ENCODE measurements around the gene LAMA3.
"Not testable (repeated sequence)": the region's sequence is repeated elsewhere in the genome, so short reads cannot be mapped to it uniquely, and the experiment has no call there.

Gene LAMA3

DNA sequence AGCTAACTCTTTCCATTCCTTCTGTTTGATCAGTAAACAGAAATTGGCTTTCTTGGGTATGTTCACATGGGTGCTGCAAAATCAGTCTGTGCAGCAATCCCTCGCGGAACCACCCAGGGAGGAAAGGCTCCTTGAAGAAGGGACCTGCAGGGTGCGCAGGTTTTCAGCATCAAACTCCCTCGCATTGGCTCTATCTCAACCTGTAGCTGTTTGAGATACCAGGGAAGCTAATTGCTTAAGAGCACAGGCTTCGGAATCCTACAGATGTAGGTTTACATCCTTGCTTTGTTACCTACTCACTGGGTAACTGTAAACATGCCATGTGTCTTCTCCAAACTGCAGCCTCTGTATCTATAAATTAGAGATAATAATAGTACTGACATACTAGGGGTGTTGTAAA, 43.2 kb downstream of the LAMA3 start:
- no peak for DNase-seq

GRCh38 chr18:23733265-23733664, 44.0 kb downstream of the LAMA3 start:
- not testable (repeated sequence) for DNase-seq

DNA sequence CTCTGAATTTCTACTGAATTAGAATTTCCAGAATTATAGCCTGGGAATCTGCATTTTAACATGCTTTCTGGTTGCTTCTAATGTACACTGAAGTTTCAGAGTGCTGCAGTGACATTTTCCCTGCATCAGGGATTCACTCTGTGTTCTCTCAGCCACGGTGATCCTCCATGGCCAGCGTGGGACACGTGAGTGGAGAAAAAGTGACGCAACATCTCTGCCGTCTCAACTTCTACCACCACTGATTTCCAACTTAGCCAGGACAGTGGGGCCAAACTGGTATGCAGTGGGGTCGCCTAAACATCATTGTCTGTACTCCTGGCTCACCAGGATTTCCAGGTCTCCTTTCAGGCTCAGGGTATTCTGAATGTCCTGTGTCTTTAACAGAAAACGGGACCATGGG, 44.6 kb downstream of the LAMA3 start:
- DNase-seq: no peak

GRCh38 chr18:23735021-23735464, 45.8 kb downstream of the LAMA3 start:
- no peak for DNase-seq

DNA sequence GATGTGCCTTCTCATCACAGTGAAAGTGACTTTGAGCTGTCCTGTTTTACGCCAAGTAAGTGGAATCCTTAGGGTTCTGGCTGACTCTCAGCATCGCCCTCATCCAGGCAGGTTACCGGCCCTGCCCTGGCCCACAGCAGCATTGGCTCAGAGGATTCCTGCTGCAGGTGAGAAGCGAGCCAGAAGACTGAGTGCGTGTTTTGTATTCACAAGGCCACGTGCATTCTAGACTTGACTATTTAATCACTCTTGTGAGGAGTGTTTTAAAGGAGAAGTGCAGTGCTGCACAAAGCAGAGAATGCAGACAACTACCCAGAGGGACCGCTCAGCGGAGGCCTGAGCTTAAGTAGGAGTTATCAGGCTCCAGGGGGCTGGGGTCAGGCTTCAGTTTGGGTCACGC, 48.3 kb downstream of the LAMA3 start:
- DNase-seq: no peak

GRCh38 chr18:23738151-23738550, 48.9 kb downstream of the LAMA3 start:
- no peak for DNase-seq

- DNase-seq: no peak
Measured at GRCh38 chr18:23738575-23738974, 49.3 kb downstream of the LAMA3 start.

GRCh38 chr18:23740105-23740830, 51.0 kb downstream of the LAMA3 start:
- no peak for DNase-seq

DNA sequence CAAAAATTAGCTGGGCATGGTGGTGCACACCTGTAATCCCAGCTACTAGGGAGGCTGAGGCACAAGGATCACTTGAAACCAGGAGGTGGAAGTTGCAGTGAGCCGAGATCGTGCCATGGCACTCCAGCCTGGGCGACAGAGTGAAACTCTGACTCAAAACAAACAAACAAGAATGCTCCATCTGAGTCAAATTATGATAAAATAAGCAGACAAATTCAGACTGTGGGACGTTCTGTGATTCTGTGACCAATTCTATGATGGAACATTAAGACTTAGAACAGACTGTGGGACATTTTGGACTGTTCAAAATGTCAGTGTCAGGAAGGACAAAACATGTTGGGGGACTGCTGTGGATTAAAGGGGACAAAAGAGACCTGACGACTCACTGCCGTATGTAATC, 52.7 kb downstream of the LAMA3 start:
- not testable (repeated sequence) for DNase-seq

DNA sequence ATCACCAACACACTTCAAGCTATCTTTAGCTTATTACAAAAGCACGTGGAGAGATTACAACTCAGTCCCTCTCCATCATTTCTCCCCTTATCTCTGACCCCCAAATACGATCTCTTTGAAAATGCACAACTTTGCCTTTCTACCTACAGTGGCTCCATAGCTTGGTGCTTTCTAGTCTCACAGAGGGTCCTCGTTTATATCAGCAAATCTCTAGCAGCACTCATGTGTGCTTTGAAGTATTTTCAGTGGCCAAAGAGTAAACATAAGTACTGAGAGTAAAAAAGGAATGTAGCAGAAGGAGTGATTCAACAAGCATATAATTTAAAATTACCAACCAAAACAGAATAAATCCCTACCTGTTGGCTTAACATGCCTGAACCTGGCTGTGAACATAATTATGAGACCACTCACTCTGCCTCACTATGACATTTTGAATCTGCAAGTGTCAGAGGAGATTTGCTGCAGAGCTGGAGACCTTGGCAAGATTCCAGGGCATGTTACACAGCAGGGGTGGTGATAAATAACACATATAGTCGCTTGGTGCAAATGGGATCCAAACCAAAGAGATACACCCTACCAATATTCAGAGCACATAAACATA, 54.6 kb downstream of the LAMA3 start:
- DNase-seq: peak; percentile 29

DNA sequence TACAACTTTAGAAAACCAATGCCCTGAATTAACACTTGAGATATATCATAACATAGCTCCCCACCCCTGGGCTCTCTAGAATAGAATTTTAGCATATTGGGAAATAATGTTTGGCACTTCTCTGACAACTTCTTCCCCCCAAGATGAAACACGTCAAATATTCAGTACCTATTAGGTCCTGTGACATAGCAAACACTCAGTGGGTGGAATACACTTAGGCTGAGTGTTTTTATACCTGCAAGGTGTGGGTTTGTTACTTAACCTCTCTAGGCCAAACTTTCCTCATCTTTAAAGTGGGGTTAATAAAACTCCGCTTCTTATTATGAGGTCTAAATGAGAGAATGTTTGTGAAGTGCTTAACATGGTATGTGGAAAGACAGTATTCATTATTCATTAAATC, 56.1 kb downstream of the LAMA3 start:
- DNase-seq: no peak

DNA sequence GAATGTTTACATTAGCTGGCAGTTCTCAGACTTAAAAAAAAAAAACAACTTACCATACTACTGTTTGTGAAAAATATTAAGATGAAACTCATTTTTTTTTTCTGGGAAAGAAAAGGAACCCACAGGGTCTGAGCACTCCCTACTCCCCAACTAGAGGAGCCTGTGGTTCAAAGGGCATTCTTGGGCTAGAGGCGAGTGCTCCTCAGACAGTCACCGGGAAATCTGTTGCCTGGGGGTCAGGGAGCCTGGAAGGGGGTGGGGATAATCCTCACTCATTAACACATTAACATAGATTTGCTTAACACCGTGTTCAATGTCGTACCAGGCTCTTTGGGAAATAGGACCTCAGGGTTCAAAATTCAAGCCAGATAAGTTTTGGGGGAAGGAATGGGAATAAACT, 57.6 kb downstream of the LAMA3 start:
- no peak for DNase-seq

DNA sequence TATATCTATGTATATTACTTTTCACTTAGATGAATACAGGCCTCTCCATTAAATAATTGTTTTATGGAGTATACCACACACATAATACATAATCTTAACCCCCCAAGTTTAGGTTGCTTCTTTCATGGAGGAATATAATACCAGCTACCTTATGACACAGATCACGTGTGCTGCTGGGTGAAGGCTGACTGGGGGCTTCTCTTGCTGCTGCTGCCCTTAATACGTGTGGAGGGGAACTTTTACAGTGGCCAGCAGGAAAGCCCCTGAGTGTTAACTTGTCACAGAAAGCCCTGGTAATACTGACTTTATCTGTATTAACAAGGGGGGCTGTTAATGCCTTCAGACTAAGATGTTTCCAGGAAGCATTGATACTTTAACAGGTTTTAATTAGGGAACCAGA, 63.1 kb downstream of the LAMA3 start:
- DNase-seq: no peak

- no peak for DNase-seq
Measured at GRCh38 chr18:23752796-23753195, 63.5 kb downstream of the LAMA3 start.

- no peak for DNase-seq
Measured at GRCh38 chr18:23756590-23757436, 67.6 kb downstream of the LAMA3 start.

GRCh38 chr18:23757437-23757733, 68.1 kb downstream of the LAMA3 start:
- no peak for DNase-seq

DNA sequence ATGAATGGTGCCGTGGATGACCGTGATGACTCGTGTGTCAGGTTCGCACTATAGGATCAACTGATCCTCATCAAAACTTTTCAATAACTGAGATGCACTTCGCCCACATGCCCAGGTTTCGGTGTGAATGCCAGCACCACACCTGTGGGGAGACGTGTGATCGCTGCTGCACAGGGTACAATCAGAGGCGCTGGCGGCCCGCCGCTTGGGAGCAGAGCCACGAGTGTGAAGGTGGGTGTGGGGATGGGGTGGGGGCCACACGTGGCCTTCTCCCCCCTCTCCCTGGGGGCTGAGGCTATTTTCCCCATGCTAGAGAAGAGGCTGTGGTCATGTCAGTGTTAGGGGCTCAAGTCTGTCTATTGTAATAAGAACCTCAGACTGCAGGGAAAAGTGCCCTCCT, 69.0 kb downstream of the LAMA3 start:
- DNase-seq: no peak

DNA sequence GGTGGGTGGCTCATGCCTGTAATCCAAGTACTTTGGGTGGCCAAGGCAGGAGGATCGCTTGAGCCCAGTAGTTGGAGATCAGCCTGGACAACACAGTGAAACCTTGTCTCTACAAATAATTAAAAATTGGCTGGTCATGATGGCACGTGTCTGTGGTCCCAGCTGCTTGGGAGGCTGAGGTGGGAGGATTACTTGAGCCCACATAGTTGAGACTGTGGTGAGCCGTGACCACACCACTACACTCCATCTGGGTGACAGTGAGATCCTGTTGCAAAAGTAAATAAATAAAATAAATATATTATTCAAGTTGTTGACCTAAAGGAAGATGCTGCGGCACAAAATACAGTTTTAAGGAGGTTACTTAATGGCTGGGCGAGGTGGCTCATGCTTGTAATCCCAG, 72.7 kb downstream of the LAMA3 start:
- peak; percentile 75 for DNase-seq

GRCh38 chr18:23763343-23763742, 74.1 kb downstream of the LAMA3 start:
- no peak for DNase-seq

DNA sequence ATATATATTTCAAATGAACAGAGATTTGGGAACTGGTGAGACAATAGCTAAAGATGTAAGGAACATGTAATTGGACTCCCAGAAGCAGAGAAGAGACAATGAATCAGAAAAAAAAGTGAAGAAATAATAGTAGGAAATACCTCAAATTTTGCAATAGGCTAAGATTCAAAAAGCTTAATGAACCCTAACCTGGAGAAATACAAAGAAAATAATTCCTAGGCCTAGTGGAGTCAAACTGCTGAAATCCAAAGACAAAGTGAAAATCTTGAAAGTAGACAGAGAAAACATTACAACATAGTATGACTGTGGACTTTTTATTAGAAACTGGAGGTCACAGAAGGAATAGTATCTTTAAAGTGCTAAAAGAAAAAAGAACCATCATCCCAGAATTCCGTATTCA, 76.7 kb downstream of the LAMA3 start:
- no peak for DNase-seq

GRCh38 chr18:23772327-23773024, 83.2 kb downstream of the LAMA3 start:
- no peak for DNase-seq

- no peak for DNase-seq
Measured at GRCh38 chr18:23776306-23776705, 87.1 kb downstream of the LAMA3 start.

DNA sequence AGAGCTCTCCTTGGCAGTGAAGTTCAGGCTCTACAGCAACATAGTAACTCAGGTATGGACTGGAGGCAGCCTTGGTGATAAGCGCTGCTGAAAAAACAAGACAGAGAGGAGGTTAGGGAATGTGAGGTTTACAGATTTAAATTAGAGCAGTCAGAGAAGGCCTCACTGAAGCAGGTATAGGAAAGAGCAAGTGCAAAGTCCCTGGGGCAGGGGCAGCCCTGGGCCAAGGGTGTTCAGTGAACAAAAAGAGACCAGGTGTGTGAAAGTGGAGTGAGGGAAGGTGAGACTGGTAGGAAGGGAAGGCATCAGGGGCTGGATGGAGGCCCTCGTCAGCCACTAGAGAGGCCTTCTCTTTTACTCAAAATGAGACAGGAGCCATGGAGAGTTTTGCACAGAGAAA, 89.6 kb downstream of the LAMA3 start:
- no peak for DNase-seq
